GM21447 (cell line): Measurements from ENCODE around the gene HYAL1.
A peak's percentile ranks its signal among the peaks of the same experiment; 100 is the strongest.
"Not testable (repeated sequence)": the region's sequence is repeated elsewhere in the genome, so short reads cannot be mapped to it uniquely, and the experiment has no call there.

Experiments used
- ATAC-seq: cut with Tn5 transposase; IDR thresholded peaks from one replicate; pipeline ENCODE4 v1.9.1; 2021; ENCODE audit not compliant: unreplicated experiment

Gene HYAL1

GRCh38 chr3:50275141-50275995 is 28.0 kb downstream of the HYAL1 start:
- ATAC-seq, result no peak

GRCh38 chr3:50274371-50275104 is 28.8 kb downstream of the HYAL1 start:
- ATAC-seq, result no peak

- no peak for ATAC-seq
Observed at GRCh38 chr3:50273689-50274065, 29.7 kb downstream of the HYAL1 start.

GRCh38 chr3:50272911-50273688 is 30.3 kb downstream of the HYAL1 start:
- ATAC-seq, result peak; percentile 79

GRCh38 chr3:50272538-50272910 is 30.9 kb downstream of the HYAL1 start:
- not testable (repeated sequence) for ATAC-seq

- ATAC-seq, result no peak
Observed at GRCh38 chr3:50271314-50271936, 31.9 kb downstream of the HYAL1 start.

GRCh38 chr3:50270422-50271224 is 32.8 kb downstream of the HYAL1 start:
- no peak for ATAC-seq

- ATAC-seq, result no peak
Observed at GRCh38 chr3:50269977-50270413, 33.4 kb downstream of the HYAL1 start.

GRCh38 chr3:50269460-50269859 is 33.9 kb downstream of the HYAL1 start:
- ATAC-seq, result no peak

GRCh38 chr3:50268703-50269451 is 34.5 kb downstream of the HYAL1 start, which contains the start of gene SEMA3B:
Gene SEMA3B (plus strand): TSS chr3:50269147. CDS start chr3:50269241, 94 bp downstream.
- no peak for ATAC-seq

GRCh38 chr3:50268276-50268675 is 35.1 kb downstream of the HYAL1 start:
- no peak for ATAC-seq

GRCh38 chr3:50267280-50267913 is 36.0 kb downstream of the HYAL1 start:
- ATAC-seq, result no peak

GRCh38 chr3:50266836-50267235 is 36.5 kb downstream of the HYAL1 start:
- ATAC-seq, result no peak

GRCh38 chr3:50266017-50266416 is 37.4 kb downstream of the HYAL1 start:
- no peak for ATAC-seq

- no peak for ATAC-seq
Observed at GRCh38 chr3:50265571-50265970, 37.8 kb downstream of the HYAL1 start.

GRCh38 chr3:50264964-50265485 is 38.3 kb downstream of the HYAL1 start:
- no peak for ATAC-seq

GRCh38 chr3:50264383-50264963 is 38.9 kb downstream of the HYAL1 start:
- no peak for ATAC-seq
